Ascending aorta (tissue), 2 donors: ENCODE results near the gene PHLPP1. TPM values are rescaled to one million over a fixed set of nuclear protein-coding genes. Genes with fewer than 3 reads are reported as not detected.

Experiments
- DNase-seq, 2 donors: peaks; one replicate each; pipeline ENCODE4 v3.0.0-alpha.2; 2019; ENCODE audit warnings: low spot score in 2 of 2
- H3K27ac ChIP-seq, 2 donors: fragments of 200-600 bp; sonication (generic); one replicate each; pipeline ENCODE4 v1.5.1; 2016 to 2017; ENCODE audit warnings: mild to moderate bottlenecking in 1 of 2
- H3K27me3 ChIP-seq: fragments of 200-600 bp; sonication (generic); one replicate; pipeline ENCODE4 v1.5.1; 2017
- H3K36me3 ChIP-seq, 2 donors: fragments of 200-600 bp; sonication (generic); one replicate each; pipeline ENCODE4 v1.5.1; 2016
- H3K4me1 ChIP-seq, 2 donors: fragments of 200-600 bp; sonication (generic); one replicate each; pipeline ENCODE4 v1.5.1; 2016 to 2017; ENCODE audit warnings: mild to moderate bottlenecking in 1 of 2
- H3K4me3 ChIP-seq, 2 donors: fragments of 200-600 bp; sonication (generic); one replicate each; pipeline ENCODE4 v1.5.1; 2016 to 2017; ENCODE audit warnings: mild to moderate bottlenecking in 1 of 2
- H3K9me3 ChIP-seq, 2 donors: fragments of 200-600 bp; sonication (generic); one replicate each; pipeline ENCODE4 v1.5.1; 2016
- intact Hi-C: fragments of 100-400 bp; cut with DNase I; formaldehyde crosslinking; loops from one replicate; pipeline ENCODE4 v1.15.1; 2023
- total RNA-seq: library from RNA; depleted of rRNA; stranded (reverse); fragments of >200 nt; gene quantifications from one replicate; pipeline ENCODE4 v1.1.0, GENCODE V29; 2016
- TF ChIP-seq, protein P1 (sequence below), 3 experiments: fragments of 200-600 bp in 2 of 3; fragments of 450-650 bp in 1 of 3; sonication (generic) in 2 of 3; IDR thresholded peaks; one replicate each; pipeline ENCODE4 v1.5.1; 2016 to 2019; ENCODE audit warnings: antibody characterized with exemption in 3 of 3, mild to moderate bottlenecking in 1 of 3, moderate library complexity in 1 of 3

Gene PHLPP1
- total RNA-seq, 1 donor from 2014 or later = 9.8 TPM

DNA sequence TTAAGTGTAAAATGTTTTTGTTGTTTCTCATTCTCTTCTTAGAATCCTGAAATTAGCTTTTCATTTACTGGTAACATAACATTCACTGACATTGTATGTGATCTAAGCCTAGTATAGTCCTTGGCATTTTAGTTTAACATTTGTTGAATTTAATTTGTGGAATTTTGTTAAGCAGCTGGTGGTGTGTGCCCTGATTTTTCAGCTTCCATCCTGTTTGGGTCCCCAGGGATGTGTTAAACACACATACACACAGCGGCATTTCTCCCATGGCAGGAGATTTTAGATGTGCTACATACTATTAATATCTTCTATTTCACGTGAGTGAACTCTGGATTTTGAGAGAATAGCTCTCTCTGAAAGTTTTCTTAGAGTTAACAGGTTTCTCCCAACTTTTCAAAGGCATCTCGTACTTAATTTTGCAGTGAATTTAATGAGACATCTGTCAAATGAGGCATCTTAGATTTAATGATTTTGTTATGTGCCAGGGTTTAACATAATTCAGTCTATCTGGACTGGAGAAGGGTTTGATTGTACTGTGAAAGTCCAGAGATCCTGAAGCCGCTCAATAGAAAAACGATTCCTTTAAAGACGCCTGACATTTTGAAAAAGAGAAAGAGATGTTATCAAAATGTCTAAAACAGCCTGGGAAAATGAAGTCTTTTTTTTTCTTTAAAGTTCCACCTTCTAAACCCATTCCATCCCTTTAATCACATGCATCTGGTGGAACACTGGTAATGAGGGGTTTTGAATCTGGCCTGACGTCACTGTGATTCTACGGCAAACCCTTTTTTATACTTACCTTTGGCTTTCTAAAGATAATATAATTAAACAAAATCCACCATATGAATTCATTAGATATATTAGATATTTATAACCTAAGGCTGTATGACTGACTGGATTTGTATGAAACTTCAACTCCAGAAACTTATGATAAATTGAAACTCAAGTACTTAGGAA lies 6.8 kb downstream of the PHLPP1 start:
- Histone ChIP-seq H3K27ac (no peak overlapping the region), H3K36me3 (no peaks in the 10 kb centered on the region), H3K27me3 (no peaks in the 10 kb centered on the region), H3K4me1 (peaks cover 0 to 10% of the 10 kb centered on the region in 2 donors), H3K9me3 (no peaks in the 10 kb centered on the region), H3K4me3 (no peak overlapping the region)
- intact Hi-C loops = no loop called here
- DNase-seq = no peak
- TF ChIP-seq, protein P1, sequence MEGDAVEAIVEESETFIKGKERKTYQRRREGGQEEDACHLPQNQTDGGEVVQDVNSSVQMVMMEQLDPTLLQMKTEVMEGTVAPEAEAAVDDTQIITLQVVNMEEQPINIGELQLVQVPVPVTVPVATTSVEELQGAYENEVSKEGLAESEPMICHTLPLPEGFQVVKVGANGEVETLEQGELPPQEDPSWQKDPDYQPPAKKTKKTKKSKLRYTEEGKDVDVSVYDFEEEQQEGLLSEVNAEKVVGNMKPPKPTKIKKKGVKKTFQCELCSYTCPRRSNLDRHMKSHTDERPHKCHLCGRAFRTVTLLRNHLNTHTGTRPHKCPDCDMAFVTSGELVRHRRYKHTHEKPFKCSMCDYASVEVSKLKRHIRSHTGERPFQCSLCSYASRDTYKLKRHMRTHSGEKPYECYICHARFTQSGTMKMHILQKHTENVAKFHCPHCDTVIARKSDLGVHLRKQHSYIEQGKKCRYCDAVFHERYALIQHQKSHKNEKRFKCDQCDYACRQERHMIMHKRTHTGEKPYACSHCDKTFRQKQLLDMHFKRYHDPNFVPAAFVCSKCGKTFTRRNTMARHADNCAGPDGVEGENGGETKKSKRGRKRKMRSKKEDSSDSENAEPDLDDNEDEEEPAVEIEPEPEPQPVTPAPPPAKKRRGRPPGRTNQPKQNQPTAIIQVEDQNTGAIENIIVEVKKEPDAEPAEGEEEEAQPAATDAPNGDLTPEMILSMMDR (IDR thresholded peaks at IDR 0.05) = no peak

DNA sequence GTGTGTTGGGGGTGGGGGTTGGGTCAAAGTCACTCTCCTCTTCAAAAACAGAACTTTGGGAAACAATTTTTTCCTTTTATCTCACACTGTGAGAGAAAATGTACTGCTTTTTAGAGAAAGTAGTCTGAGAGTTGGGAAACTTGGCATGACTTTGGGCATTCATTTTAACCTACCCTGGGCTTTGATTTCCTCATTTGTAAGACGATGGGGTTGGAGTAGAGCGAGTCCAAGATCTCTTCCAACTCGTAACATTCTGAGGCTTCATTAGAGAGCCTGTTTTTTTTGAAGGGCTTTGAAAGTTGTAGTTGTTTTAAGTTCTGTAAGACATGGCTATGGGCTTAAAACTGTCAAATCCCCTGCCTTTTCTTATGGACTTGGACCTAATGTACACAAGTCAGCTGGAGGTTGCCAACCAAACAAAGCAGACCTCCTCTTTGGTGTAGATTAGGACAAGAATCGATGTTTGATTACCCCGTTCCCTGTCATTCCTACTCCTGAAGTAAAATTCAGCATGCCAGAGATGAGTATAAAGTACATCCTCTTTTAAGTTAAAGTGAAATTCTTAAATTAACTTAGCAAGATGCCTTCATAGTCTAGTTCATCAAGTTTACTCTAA lies 8.4 kb downstream of the PHLPP1 start:
- Histone ChIP-seq H3K4me3 (peak overlapping the region in 1 of 2 donors; percentile 2), H3K27ac (no peak overlapping the region)
- intact Hi-C loops = no loop called here

DNA sequence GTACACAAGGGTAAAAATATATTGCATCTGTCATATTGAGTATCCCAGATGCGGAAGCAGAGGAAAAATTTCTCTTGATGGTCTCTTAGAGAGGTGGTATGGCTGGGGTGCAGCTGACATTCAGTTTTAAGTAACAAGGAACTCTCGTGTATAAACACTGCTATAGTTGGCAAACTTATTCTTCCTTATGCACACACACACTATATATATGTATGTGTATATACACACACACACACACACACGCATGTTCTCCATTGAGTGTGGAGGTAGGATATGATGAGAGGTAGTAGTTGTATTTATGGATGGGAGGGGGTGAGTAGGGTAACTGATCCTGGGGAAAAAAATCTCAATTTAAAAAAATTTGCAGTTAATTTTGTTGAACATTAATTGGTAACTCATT lies 10.6 kb downstream of the PHLPP1 start:
- H3K9me3 ChIP-seq = peaks cover 0 to under 1% of the 10 kb centered on the region in 2 donors
- no peak overlapping the region for H3K4me3 ChIP-seq
- no peaks in the 10 kb centered on the region for H3K36me3 ChIP-seq
- no peaks in the 10 kb centered on the region for H3K27me3 ChIP-seq
- TF ChIP-seq, protein P1 (IDR thresholded peaks at IDR 0.05) = no peak
- no peak for DNase-seq
- intact Hi-C loops = no loop called here
- no peak overlapping the region for H3K27ac ChIP-seq
- peaks cover 0 to 7% of the 10 kb centered on the region in 2 donors for H3K4me1 ChIP-seq

More for the DNA sequence above, 8.4 kb downstream of the PHLPP1 start:
- TF ChIP-seq, protein P1 (IDR thresholded peaks at IDR 0.05) = no peak
- Histone ChIP-seq H3K36me3 (no peaks in the 10 kb centered on the region), H3K27me3 (no peaks in the 10 kb centered on the region), H3K9me3 (no peaks in the 10 kb centered on the region), H3K4me1 (peaks cover 0 to 10% of the 10 kb centered on the region in 2 donors)
- DNase-seq = no peak

DNA sequence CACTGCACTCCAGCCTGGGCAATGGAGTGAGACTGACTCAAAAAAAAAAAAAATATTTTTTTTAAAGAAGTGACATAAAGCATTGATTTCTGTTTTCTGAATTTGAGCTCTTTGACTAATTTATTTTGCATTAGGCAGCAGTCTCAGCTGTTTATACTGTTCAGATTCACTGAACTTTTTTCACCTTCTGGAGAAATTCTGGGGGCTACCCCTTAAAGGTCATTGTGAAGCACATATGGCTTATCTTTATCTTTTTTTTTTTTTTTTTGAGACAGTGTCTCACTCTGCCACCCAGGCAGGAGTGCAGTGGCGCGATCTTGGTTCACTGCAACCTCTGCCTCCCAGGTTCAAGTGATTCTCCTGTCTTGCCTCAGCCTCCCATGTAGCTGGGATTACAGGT lies 12.9 kb downstream of the PHLPP1 start:
- H3K36me3 ChIP-seq = no peaks in the 10 kb centered on the region
- H3K9me3 ChIP-seq = peaks cover 0 to 14% of the 10 kb centered on the region in 2 donors
- H3K27me3 ChIP-seq = no peaks in the 10 kb centered on the region
- no peak overlapping the region for H3K27ac ChIP-seq
- DNase-seq = no peak
- TF ChIP-seq, protein P1 (IDR thresholded peaks at IDR 0.05) = no peak
- no peak overlapping the region for H3K4me3 ChIP-seq
- H3K4me1 ChIP-seq = peaks cover 0 to 5% of the 10 kb centered on the region in 2 donors
- intact Hi-C loops = no loop called here

DNA sequence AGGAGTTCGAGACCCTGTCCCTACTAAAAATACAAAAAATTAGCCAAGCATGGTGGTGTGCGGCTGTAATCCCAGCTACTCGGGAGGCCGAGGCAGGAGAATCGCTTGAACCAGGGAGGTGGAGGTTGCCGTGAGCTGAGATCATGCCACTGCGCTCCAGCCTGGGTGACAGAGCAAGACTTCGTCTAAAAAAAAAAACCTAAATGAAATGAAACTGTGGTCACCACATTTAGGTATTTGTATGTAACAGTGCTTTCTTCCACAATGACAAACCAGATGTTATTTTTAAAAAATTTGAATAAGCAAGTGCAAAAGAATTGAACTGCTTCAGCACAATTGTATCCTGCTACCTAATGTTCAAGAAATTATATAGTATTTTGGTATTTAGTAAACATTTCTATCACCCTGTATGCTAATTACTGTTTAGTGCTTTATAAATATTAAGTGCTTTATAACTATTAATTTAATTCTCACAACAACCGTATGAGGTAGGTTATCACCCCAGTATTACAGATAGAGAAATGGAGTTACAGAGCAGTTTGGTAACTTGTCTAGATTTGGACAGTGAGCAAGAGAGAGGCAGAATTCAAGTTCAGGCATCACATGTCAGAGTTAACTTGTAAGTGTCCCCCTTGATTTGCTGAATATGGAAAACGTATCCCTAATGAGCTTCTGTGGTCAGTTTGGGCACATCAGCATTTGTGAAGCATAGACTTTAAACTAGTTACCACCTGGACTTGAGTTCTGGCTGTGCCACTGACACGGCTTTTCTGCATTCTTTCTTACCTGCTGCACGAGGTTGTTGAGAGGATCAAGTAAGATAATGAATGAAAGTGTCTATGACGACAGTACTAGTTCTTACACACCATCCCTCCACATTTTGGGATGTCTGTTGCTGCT lies 14.4 kb downstream of the PHLPP1 start:
- H3K4me3 ChIP-seq = no peak overlapping the region
- H3K36me3 ChIP-seq = no peaks in the 10 kb centered on the region
- TF ChIP-seq, protein P1 (IDR thresholded peaks at IDR 0.05) = no peak
- peaks cover 0 to 14% of the 10 kb centered on the region in 2 donors for H3K9me3 ChIP-seq
- no peak for DNase-seq
- no peak overlapping the region for H3K27ac ChIP-seq
- no peaks in the 10 kb centered on the region for H3K27me3 ChIP-seq
- no peaks in the 10 kb centered on the region for H3K4me1 ChIP-seq
- intact Hi-C loops = no loop called here
